ENCODE measurements around the gene FPR2.
"Not testable (repeated sequence)": the region's sequence is repeated elsewhere in the genome, so short reads cannot be mapped to it uniquely, and the experiment has no call there.

Gene FPR2

GRCh38 chr19:51784922-51785690 is 24.1 kb downstream of the FPR2 start:
- DNase-seq: peak; percentile 15

- no peak for DNase-seq
Observed at GRCh38 chr19:51786646-51787494, 25.9 kb downstream of the FPR2 start.

GRCh38 chr19:51788029-51788428 is 27.0 kb downstream of the FPR2 start:
- no peak for DNase-seq

GRCh38 chr19:51789061-51789795 is 28.2 kb downstream of the FPR2 start:
- DNase-seq: no peak

- no peak for DNase-seq
Observed at GRCh38 chr19:51792932-51793331, 32.0 kb downstream of the FPR2 start.

- no peak for DNase-seq
Observed at GRCh38 chr19:51793994-51794393, 33.0 kb downstream of the FPR2 start.

- DNase-seq: no peak
Observed at GRCh38 chr19:51794885-51795490, 34.0 kb downstream of the FPR2 start, which contains the start of gene FPR3. Gene FPR3, plus strand, starts transcription at chr19:51795157. Its CDS starts 28,592 bp downstream, at chr19:51823749.

GRCh38 chr19:51796195-51796679 is 35.3 kb downstream of the FPR2 start:
- no peak for DNase-seq

GRCh38 chr19:51797480-51797879 is 36.5 kb downstream of the FPR2 start:
- no peak for DNase-seq

- no peak for DNase-seq
Observed at GRCh38 chr19:51798062-51798461, 37.1 kb downstream of the FPR2 start.

GRCh38 chr19:51799034-51799773 is 38.2 kb downstream of the FPR2 start:
- peak; percentile 61 for DNase-seq

- no peak for DNase-seq
Observed at GRCh38 chr19:51799774-51800472, 38.9 kb downstream of the FPR2 start.

- no peak for DNase-seq
Observed at GRCh38 chr19:51800473-51801244, 39.7 kb downstream of the FPR2 start.

GRCh38 chr19:51802775-51803174 is 41.8 kb downstream of the FPR2 start:
- no peak for DNase-seq

GRCh38 chr19:51803519-51803918 is 42.5 kb downstream of the FPR2 start:
- no peak for DNase-seq

GRCh38 chr19:51803967-51804366 is 43.0 kb downstream of the FPR2 start:
- no peak for DNase-seq

GRCh38 chr19:51804789-51805188 is 43.8 kb downstream of the FPR2 start:
- not testable (repeated sequence) for DNase-seq

- not testable (repeated sequence) for DNase-seq
Observed at GRCh38 chr19:51805396-51805795, 44.4 kb downstream of the FPR2 start.

- not testable (repeated sequence) for DNase-seq
Observed at GRCh38 chr19:51806571-51806970, 45.6 kb downstream of the FPR2 start.

- DNase-seq: no peak
Observed at GRCh38 chr19:51807111-51807701, 46.2 kb downstream of the FPR2 start.

Data from RPMI8226 (cell line).